CD4-positive, alpha-beta T cell treated with Interleukin-4 for 4 hours (primary cell): ENCODE results near the gene MOB3A.
"Not testable (repeated sequence)": the region's sequence is repeated elsewhere in the genome, so short reads cannot be mapped to it uniquely, and the experiment has no call there.

Source experiments
- DNase-seq: peaks from one replicate; pipeline ENCODE4 v3.0.0-alpha.2; 2020

Gene MOB3A

DNA sequence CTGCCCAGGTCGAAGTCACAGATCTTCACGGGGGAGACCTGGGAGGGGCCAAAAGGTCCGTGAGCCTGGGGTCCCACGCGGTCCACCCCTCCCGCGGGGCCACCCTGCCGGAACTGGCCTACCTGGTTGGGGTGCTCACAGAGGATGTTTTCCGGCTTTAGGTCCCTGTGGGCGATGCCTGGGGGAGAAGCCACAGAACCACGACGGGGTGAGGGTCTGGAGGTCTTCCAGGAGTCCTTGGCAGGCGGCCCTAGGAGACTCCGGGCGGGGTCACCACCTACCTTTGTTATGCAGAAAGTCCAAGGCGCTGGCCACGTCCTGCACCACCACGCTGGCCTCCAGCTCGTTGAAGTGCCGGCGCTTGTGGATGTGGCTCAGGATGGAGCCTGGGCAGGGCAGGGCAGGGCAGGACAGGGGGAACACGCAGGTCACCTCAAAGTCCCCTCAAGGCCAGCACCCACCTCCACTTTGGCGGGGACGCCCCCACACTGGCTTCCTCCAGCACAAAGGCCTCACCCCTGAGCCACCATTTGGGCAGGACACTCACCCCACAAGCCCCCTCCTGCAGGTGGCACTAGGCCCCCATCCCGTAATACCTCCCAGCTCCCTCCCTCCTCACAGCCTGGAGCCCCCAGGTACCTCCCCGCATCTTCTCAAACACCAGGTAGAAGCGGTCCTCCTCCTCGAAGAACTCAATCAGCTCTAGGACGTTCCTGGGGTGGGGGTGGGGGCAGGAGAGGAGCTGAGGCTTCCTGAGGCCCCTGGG, 53.5 kb downstream of the MOB3A start:
- no peak for DNase-seq

DNA sequence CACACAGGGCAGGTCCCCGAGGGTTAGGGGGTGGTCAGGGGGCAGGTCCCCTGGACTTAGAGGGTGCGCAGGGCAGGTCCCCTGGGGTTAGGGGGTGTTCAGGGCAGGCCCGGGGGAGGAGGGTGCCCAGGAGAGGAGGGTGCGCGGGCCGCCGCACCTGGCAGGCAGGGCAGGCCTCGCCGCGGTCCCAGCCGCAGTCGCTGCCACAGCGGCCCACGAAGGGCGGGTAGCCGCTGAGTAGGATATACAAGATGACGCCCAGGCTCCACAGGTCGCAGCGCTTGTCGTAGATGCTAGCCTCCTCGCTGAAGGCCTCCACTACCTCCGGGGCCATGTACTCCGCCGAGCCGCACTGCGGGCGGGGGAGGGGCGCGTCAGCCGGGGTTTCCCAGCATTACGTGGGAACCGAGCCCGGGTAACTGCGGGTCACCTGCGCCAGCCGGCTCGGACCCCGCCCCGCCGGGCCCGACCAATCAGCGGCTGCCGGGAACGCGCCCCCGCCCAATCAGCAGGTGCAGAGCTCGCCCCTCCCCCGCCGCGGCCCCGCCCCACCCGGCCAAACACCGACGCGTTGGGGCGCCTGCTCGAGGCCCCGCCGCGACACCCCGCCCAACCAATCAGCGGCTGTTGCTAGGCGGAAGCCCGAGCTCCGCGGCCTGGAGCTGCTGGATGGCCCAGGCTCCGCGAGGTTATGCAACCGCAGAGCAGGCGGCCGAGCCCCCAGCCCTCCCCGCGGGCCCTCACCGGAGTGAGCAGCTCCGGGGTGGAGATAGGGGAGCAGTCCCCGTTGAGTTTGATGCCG, 54.2 kb downstream of the MOB3A start:
- DNase-seq = peak; percentile 99

DNA sequence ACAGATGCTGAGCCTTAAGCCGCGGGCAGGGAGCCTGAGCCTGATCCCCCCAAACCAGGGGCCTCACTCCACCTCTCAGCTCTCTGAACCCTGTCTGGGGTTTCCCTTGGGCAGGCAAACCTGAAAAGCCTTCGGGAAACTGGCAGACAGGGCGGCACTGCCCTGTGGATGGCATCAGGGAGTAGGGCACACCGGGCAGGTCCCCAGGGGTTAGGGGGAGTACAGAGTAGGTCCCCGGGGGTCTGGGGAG, 54.8 kb downstream of the MOB3A start:
- DNase-seq = no peak

DNA sequence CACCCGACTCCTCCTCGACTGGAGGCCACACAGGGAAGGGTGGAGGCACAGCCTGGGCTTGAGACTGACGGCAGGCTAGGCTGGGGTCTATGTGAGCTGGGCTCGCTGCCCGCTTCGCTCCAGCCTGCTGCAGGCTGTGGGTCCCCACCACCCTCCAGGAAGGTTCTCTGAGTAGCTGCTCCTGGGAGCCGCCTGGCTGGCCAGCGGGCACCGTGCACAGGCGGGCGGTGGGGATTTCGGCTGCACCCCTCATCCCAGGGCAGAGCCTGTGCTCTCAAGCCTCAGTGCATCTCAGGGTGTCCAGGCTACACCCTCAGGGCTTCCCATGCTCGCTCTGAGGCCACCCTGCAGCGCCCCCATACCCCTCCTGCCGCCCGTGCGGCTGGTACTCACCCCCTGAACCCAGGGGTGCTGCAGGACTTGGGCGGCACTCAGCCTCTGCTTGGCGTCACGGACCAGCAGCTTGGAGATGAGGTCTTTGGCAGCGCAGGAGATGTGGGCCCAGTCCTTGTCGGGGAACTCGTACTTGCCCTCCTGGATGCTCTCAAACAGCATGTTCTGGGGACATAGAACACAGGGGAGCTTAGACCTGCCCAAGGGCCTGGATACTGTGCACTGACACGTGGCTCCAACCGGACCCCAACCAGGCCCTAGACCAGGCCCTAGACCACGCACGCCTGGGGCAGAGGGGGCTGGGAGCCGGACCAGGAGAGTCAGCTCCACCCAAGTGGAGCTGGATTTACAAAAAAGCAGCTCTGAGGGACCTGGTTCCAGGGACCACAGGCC, 55.3 kb downstream of the MOB3A start:
- DNase-seq = no peak

DNA sequence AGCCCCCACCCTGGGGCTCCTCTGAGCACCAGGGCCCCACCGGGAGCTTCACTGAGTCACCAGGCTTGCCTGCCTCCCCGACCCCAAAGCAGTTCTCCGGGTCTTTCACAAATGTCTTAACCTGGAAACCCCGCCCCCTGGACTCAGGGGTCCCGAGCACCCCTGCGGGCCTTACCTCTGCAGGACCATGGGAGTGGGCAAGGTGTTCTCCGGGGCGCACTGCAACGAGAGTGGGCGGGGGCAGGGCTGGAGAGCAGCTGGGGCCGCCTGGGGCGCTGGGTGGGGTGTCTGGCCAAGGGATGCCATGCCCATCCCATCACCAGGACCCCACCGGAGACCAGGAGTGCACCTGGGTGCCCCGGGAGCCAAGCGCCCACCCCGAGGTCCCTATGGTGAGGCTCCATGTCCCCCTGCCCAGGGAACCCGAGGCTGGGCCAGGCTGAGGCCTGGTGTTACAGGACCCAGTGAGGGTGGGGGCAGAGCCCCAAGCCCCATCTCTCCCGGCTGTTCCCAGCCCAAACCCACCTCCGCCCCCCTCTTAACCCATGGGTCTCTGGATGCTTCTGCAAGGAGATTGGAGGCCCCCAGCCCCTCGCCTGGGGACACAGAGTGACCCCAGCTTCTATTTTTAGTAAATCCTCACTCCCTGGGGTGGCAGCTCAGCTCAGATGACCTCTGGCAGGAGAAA, 56.0 kb downstream of the MOB3A start:
- DNase-seq = no peak

DNA sequence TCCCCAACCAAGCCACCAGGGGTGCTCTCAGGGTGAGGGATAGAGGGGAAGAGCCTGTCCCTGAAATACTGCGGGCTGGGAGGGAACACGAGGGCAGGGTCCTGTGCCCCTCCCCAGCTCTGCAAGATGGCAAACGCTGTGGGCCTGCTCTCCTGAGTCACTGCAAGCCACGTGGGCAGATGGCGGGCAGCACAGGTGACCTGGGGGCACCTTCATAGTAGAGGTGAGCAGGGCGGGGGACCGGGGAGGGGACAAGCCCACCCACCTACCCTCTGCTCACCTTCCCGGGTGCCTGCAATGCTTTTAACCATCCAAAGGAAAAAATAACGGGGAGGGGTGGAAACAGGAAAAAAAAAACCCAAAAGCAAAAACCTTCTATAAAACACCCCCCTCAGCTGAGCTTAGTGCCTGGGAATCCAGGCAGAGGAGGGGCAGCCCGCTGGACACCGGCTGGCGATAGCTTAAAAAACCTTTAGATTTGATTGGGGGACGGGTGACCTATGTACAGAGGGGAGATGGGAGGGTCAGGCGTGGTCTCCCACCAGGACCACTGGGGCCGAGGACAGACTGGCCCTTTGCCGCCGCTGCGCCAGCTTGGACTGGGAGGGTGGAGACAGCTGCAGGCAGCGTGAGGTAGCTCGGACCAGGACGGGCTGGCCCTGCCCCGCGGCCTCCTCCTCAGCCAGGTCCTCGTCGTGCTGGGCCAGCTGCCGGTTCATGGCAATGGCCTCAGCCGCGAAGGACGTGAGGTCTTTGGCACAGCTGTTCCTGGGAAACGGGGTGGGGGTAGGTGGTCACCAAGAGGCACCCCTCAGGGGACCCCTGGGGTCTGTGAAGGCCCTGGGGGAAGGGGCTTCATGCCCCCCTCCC, 56.8 kb downstream of the MOB3A start:
- no peak for DNase-seq

DNA sequence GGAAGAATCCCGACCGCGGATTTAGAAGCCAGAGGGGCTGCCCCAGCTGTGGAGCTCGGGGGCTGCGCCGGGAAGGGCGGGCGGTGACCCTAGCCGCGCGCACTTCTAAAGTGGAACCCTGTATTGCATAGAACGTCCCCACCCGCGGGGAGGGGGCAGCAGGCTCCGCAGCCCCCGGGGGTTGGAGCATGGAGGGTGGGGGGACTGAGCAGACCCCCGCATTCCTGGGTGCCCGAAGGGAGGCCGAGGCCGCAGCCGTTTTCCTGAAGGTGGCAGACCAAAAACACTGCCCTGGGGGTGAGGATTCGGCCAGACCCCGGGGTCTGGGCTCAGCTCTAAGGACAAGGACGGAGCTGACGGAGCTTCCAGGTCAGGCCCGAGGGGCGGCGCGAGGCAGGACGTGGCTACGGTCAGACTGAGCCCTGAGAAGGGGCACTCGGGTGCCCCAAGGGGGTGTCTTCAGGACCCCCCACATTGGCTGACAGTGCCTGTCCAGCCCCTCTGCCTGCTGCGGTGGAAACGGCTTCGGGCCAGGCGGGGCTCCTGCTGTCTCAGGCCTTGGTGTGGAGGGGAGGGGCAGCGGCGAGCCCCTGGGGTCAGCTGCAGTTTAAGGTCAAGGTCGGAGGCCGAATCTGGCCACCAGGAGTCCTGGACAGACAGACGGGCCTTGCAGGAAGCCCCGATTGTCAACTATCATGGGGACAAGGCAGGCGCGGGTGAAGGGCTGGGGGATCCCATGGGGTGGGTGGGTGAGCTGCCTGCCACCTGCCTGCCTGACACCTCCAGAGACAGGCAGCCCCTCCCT, 57.6 kb downstream of the MOB3A start:
- DNase-seq = no peak

DNA sequence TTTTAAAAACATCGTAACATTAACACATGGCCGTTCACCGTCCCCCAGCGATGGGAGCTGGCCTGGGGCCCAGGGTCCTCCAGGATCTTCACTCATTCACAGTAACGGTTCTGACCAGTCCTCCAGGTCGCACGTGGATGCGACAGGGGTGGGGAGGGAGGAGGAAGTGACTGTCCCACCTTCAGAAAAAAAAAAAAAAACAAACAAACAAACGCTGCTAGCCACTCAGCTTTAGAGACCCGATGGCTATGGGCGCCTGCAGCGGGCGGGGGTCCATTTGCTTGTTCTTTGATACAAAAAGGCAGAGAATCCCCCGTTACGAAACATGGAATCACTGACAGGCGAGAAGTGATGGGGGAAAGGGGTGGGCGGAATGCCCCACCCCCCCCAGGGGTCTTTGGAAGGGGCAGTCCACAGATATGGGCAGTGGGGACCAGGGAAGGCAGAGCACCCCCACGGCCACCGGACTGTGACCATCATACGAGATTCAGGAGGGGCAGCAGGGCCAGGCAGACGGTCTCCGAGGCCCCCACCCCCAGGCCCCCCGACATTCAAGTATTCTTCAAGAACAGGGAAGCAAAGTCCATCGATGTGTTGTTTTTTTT, 58.4 kb downstream of the MOB3A start:
- no peak for DNase-seq

DNA sequence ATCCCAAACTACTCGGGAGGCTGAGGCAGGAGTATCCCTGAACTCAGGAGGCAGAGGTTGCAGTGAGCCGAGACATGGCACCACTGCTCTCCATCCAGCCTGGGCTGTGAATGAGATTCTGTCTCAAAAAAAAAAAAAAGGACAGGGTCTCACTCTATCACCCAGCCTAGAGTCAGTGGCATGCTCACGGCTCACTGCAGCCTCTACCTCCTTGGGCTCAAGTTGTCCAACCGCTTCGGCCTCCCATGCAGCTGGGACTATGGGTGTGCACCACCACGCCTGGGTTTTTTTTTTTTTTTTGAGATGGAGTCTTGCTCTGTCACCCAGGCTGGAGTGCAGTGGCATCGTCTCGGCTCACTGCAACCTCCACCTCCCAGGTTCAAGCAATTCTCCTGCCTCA, 59.7 kb downstream of the MOB3A start:
- DNase-seq = no peak

DNA sequence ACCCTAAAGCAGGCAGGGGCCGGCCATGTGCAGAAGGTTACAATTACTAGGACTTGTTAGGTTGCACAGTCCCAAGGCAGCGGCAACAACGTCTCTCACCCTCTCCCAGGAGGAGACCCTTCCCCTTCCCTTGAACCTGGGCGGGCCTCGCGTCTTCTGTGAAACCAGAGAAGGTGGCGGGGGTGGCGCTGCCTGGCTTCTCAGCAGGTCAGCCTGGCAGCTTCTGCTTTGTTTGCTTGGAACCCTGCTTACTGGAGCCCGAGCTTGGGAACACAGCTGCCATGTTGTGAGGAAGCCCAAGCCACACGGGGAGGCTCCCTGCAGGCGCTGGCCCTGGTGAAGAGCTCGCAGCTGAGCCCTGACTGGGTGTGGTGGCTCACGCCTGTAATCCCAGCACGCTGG, 60.5 kb downstream of the MOB3A start:
- DNase-seq = no peak

DNA sequence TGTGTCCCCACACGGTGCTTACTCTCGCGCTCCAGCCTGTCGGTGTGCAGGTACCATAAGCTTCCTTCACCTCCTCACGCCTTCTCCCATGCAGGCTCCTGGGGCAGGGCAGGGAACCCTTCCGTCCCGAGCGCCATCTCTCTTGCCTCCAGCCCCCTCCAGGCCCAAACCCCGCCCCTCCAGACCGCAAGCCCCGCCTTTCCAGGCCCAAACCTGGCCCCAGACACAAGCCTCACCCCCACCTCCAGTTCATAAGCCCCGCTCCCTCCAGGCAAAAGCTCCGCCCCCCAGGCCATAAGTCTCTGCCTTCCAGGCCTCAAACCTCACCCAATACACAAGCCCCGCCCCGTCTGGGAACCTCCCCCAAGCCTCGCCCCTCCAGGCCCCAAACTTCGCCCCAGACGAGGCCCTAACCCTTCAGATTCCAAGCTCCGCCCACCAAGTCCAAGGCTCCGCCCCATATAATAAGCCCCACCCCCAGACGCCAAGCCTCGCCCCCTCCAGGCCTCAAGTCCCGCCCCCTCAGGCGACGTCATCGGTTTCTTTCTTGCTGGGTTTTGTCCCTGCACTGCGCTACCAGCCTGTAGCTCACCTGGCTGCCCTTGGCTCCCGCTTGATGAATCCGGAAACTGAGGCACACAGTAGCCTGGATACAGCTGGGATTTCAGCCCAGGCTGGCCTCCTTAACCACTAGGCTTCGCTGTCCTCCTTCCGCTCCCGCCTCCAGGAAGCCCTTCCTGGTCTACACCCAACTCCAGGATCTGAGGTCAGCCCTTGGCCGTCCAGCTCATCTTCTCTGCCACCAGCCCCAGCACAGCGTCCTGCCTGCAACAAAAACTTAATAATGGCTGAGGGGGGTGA, 61.2 kb downstream of the MOB3A start:
- no peak for DNase-seq

DNA sequence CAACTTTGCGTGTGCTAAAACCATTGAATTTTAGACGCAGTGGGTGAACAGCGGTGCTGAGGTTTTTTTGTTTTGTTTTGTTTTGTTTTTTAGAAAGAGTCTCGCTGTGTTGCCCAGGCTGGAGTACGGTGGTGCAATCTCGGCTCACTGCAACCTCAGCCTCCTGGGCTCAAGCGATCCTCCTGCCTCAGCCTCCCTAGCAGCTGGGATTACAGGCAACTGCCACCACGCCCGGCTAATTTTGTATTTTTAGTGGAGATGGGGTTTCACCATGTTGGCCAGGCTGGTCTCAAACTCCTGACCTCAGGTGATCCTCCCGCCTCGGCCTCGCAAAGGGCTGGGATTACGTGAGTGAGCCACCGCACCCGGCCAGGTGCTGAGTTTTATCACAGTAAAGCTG, 61.9 kb downstream of the MOB3A start:
- DNase-seq = not testable (repeated sequence)

DNA sequence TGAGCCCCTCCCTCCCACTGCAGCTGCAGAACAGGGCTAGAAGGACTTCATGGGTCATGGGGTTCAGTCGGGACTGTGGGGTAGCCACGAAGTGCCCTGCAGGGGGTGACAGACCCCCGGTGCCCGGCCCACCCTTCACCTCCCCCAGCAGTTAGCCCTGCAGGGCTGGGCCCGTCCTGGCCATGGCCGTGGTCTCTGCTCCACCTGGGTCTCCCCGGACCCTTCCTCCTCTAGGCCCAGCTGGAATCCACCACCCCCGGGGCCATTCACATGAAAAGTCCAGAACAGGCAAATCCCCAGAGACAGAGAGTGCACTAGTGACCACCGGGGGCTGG, 62.3 kb downstream of the MOB3A start:
- DNase-seq = no peak

DNA sequence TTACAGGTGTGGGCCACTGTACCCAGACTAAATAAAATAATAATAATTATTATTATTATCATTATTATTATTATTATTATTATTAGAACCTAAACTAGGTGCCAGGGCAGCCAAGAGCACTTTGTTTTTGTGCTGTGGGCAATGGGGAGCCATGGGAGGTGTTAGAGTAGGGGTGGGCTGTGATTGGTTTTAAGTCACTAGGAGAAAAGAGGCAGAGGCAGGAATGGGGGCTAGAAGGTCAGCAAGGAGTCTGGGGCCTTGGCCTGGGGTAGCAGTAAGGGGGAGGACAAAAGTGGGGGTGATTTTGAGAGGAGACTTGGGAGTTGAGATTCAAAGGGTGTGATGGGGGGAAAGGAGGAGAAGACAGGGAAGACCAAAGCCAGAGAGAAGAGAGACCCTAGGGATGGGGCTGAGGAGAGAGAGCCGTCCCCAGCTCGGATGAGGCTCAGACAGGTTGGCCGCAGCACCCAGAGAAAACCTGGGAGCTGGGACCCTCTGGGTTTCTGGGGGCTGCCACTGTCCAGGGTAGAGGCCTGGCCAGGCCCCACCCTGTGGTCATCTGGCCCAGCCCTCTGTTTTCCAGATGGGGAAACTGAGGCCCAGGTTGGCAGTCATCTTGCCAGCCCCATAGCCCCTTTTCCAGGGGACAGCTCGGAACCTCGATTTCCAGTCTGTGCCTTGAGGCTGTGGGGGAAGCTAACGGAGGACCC, 62.9 kb downstream of the MOB3A start:
- no peak for DNase-seq

DNA sequence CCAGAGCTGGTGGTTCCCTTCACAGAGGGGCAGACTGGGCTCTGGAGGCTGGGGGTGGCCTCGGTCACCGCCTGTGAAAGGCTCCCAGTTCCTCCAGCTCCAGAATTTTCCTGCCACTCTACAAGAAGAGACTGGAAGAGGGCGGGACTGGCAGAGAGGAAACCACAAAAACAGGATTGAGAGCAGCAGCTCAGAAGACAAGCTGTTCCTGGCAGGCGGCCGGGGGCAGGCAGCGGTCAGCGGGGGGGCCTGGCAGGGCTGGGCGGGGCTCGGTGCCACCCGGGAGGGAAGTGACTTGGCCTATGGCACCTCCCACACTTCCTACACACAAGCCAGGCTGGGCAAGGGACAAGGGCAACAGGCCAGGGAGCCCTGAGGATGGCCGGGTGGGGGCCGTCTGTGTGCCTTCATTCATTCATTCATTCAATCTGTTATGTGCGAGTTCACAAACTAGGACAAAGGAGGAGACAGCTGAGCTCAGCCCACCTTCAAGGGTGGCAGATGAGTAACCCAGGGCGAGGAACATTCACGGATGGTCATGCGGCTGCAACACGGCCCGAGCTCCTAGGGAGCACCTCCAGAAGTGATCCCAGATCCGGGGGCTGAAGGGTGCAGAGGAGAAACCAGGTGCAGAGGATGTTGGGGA, 63.7 kb downstream of the MOB3A start:
- peak; percentile 48 for DNase-seq

DNA sequence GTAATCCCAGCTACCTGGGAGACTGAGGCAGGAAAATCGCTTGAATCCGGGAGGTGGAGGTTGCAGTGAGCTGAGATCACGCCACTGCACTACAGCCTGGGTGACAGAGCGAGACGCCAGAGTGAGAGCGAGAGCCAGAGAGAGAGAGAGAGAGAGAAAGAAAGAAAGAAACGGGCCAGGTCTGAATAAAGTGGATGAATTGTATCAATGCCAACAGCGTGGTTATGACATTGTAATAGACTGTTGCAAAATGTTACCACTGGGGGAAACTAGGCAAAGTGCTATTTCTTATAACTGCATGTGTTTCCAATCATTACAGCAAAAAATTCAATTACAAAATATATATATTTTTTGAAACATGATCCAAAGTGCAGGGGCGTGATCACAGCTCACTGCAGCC, 68.8 kb downstream of the MOB3A start:
- no peak for DNase-seq

DNA sequence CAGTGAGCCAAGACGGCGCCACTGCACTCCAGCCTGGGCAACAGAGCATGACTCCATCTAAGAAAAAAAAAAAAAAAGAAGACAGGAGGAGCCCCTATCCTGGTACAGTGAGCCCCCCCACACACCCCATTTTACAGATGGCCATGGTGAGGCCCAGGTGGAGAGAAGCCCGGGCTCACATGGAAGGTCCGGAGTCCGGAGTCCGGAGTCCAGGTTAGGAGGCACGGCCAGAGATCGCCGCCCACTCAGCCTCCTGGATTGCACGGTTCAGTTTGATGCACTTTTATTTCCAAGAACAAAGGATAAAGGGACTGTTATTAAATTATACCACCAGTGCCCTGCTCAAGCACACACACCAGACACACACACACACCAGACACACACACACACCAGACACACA, 69.4 kb downstream of the MOB3A start:
- DNase-seq = no peak

DNA sequence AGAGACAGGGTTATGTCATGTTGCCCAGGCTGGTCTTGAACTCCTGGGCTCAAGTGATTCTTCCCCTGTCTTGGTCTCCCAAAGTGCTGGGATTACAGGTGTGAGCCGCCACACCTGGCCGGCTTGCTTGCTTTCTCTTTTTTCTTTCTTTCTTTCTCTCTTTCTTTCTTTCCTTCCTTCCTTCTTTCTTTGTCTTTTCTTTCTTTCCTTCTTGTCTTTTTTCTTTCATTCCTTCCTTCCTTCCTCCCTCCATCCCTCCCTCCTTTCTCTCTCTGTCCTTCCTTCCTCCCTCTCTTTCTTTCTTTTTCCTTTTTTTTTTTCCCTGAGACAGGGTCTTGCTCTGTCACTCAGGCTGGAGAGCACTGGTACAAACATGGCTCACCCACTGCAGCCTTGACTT, 73.8 kb downstream of the MOB3A start:
- no peak for DNase-seq
